ENCODE data around the gene HIPK1. TPM values are rescaled to one million over a fixed set of nuclear protein-coding genes. Genes with fewer than 3 reads are reported as not detected.
"Not testable (repeated sequence)": the region's sequence is repeated elsewhere in the genome, so short reads cannot be mapped to it uniquely, and the experiment has no call there.

The HIPK1 gene
- total RNA-seq, 1 donor from 2014 or later: 41.7 TPM

- TF ChIP-seq CTCF (IDR thresholded peaks at IDR 0.05): no peak
- Histone ChIP-seq H3K4me1 (peaks cover 4 to 28% of the 10 kb centered on the region in 2 donors), H3K9me3 (no peaks in the 10 kb centered on the region), H3K27me3 (no peaks in the 10 kb centered on the region), H3K36me3 (peaks cover 3 to 15% of the 10 kb centered on the region in 2 donors), H3K27ac (no peak overlapping the region), H3K4me3 (no peak overlapping the region)
- intact Hi-C loops (cut with DNase I): no loop called here
- no peak for DNase-seq (ENCODE audit: low spot score in 2 of 2)
Observed at GRCh38 chr1:113946112-113946511, 17.0 kb downstream of the HIPK1 start.

GRCh38 chr1:113946678-113947387 is 17.7 kb downstream of the HIPK1 start:
- H3K27ac ChIP-seq: peak overlapping the region; percentile 31 to 54
- no peaks in the 10 kb centered on the region for H3K27me3 ChIP-seq
- H3K4me1 ChIP-seq: peaks cover 4 to 28% of the 10 kb centered on the region in 2 donors
- intact Hi-C loops (cut with DNase I): no loop called here
- peaks cover 0 to 8% of the 10 kb centered on the region in 2 donors for H3K36me3 ChIP-seq
- DNase-seq (ENCODE audit: low spot score in 2 of 2): no peak
- TF ChIP-seq CTCF (IDR thresholded peaks at IDR 0.05): no peak
- H3K9me3 ChIP-seq: no peaks in the 10 kb centered on the region
- H3K4me3 ChIP-seq: no peak overlapping the region

- Histone ChIP-seq H3K4me3 (no peak overlapping the region), H3K27ac (peak overlapping the region; percentile 31 to 54), H3K4me1 (peaks cover 4 to 28% of the 10 kb centered on the region in 2 donors), H3K9me3 (no peaks in the 10 kb centered on the region), H3K27me3 (no peaks in the 10 kb centered on the region), H3K36me3 (peaks cover 0 to 7% of the 10 kb centered on the region in 2 donors)
- intact Hi-C loops (cut with DNase I): loop anchor here (2.0 kb wide), 1 partner anchor 17 kb away; no protein-coding TSS in a partner anchor
- no peak for TF ChIP-seq CTCF (IDR thresholded peaks at IDR 0.05)
- DNase-seq (ENCODE audit: low spot score in 2 of 2): no peak
Observed at GRCh38 chr1:113947388-113948107, 18.4 kb downstream of the HIPK1 start.

GRCh38 chr1:113948151-113948550 is 19.0 kb downstream of the HIPK1 start:
- H3K9me3 ChIP-seq; H3K36me3 ChIP-seq; DNase-seq (ENCODE audit: low spot score in 2 of 2); H3K27me3 ChIP-seq; H3K4me3 ChIP-seq: not testable (repeated sequence)
- intact Hi-C loops (cut with DNase I): loop anchor here (2.0 kb wide), 1 partner anchor 17 kb away; no protein-coding TSS in a partner anchor
- H3K4me1 ChIP-seq: peaks cover 4 to 28% of the 10 kb centered on the region in 2 donors
- H3K27ac ChIP-seq: peak overlapping the region; percentile 31 to 54

- peaks cover 4 to 28% of the 10 kb centered on the region in 2 donors for H3K4me1 ChIP-seq
- DNase-seq (ENCODE audit: low spot score in 2 of 2): no peak
- H3K9me3 ChIP-seq: no peaks in the 10 kb centered on the region
- peaks cover 0 to 6% of the 10 kb centered on the region in 2 donors for H3K36me3 ChIP-seq
- peak; percentile 13 to 37 (median 18) for TF ChIP-seq CTCF (IDR thresholded peaks at IDR 0.05)
- peak overlapping the region; percentile 31 to 54 for H3K27ac ChIP-seq
- H3K4me3 ChIP-seq: peak overlapping the region in 1 of 2 donors; percentile 4
- intact Hi-C loops (cut with DNase I): loop anchor here (2.0 kb wide), 1 partner anchor 18 kb away; no protein-coding TSS in a partner anchor
- no peaks in the 10 kb centered on the region for H3K27me3 ChIP-seq
Observed at GRCh38 chr1:113949007-113949406, 19.9 kb downstream of the HIPK1 start.

- Histone ChIP-seq H3K4me3 (no peak overlapping the region), H3K27ac (no peak overlapping the region), H3K36me3 (peaks cover 5 to 13% of the 10 kb centered on the region in 2 donors), H3K4me1 (peaks cover 4 to 28% of the 10 kb centered on the region in 2 donors), H3K27me3 (no peaks in the 10 kb centered on the region), H3K9me3 (no peaks in the 10 kb centered on the region)
- DNase-seq (ENCODE audit: low spot score in 2 of 2): no peak
- intact Hi-C loops (cut with DNase I): no loop called here
- no peak for TF ChIP-seq CTCF (IDR thresholded peaks at IDR 0.05)
Observed at GRCh38 chr1:113950908-113951307, 21.8 kb downstream of the HIPK1 start.
